ENCODE measurements around the gene TMEM158. TPM values are rescaled to one million over a fixed set of nuclear protein-coding genes. Genes with fewer than 3 reads are reported as not detected.

TMEM158 gene
- total RNA-seq, 1 donor from 2014 or later, result 14.1 TPM

- no peak for TF ChIP-seq CTCF (IDR thresholded peaks at IDR 0.05; ENCODE audit: insufficient read depth, low read depth, low read length)
- TF ChIP-seq EZH2 (IDR thresholded peaks at IDR 0.05; ENCODE audit: insufficient read depth, low read length), result no peak
- Histone ChIP-seq H2AFZ (ENCODE audit: low read depth, low read length) (no peak overlapping the region), H3K9ac (ENCODE audit: low read length) (no peak overlapping the region), H3K27me3 (ENCODE audit: insufficient read depth, low read length) (no peaks in the 10 kb centered on the region), H3K27ac (ENCODE audit: low read depth, low read length) (no peak overlapping the region), H3K4me3 (ENCODE audit: insufficient read depth, low read depth, low read length) (no peak overlapping the region), H3K4me1 (ENCODE audit: insufficient read depth, low read length) (peaks cover 8% of the 10 kb centered on the region), H3K36me3 (ENCODE audit: insufficient read depth, low read length) (no peaks in the 10 kb centered on the region), H3K9me3 (ENCODE audit: insufficient read depth, low read depth, low read length) (no peaks in the 10 kb centered on the region), H3K4me2 (ENCODE audit: low read length) (no peak overlapping the region), H4K20me1 (ENCODE audit: insufficient read depth, low read length) (no peaks in the 10 kb centered on the region), H3K79me2 (ENCODE audit: insufficient read depth, low read length) (no peaks in the 10 kb centered on the region)
- Mint-ChIP-seq H3K36me3 (ENCODE audit: low read depth, unreplicated experiment) (no peaks in the 10 kb centered on the region), H3K4me1 (ENCODE audit: low read depth, unreplicated experiment) (peaks cover 7% of the 10 kb centered on the region), H3K27ac (ENCODE audit: unreplicated experiment) (no peak overlapping the region), H3K27me3 (ENCODE audit: low read depth, unreplicated experiment) (peaks cover 26% of the 10 kb centered on the region), H3K4me3 (ENCODE audit: unreplicated experiment) (no peak overlapping the region), H3K9me3 (ENCODE audit: unreplicated experiment) (no peaks in the 10 kb centered on the region)
- FAIRE-seq (no peak), DNase-seq (ENCODE audit: low read depth) (no peak)
Observed at GRCh38 chr3:45194791-45195190, 31.3 kb downstream of the TMEM158 start.

GRCh38 chr3:45191924-45192417, 34.1 kb downstream of the TMEM158 start:
- DNase-seq (ENCODE audit: low read depth) (no peak), FAIRE-seq (no peak)
- no peaks in the 10 kb centered on the region for H3K79me2 ChIP-seq (ENCODE audit: insufficient read depth, low read length)
- Mint-ChIP-seq H3K36me3 (ENCODE audit: low read depth, unreplicated experiment) (no peaks in the 10 kb centered on the region), H3K27me3 (ENCODE audit: low read depth, unreplicated experiment) (peaks cover 26% of the 10 kb centered on the region), H3K9me3 (ENCODE audit: unreplicated experiment) (no peaks in the 10 kb centered on the region), H3K4me3 (ENCODE audit: unreplicated experiment) (no peak overlapping the region), H3K4me1 (ENCODE audit: low read depth, unreplicated experiment) (no peaks in the 10 kb centered on the region), H3K27ac (ENCODE audit: unreplicated experiment) (no peak overlapping the region)
- no peaks in the 10 kb centered on the region for H4K20me1 ChIP-seq (ENCODE audit: insufficient read depth, low read length)
- no peaks in the 10 kb centered on the region for H3K36me3 ChIP-seq (ENCODE audit: insufficient read depth, low read length)
- TF ChIP-seq CTCF (IDR thresholded peaks at IDR 0.05; ENCODE audit: insufficient read depth, low read depth, low read length) (no peak), EZH2 (IDR thresholded peaks at IDR 0.05; ENCODE audit: insufficient read depth, low read length) (no peak)
- no peaks in the 10 kb centered on the region for H3K27me3 ChIP-seq (ENCODE audit: insufficient read depth, low read length)
- H3K27ac ChIP-seq (ENCODE audit: low read depth, low read length), result no peak overlapping the region
- H3K4me1 ChIP-seq (ENCODE audit: insufficient read depth, low read length), result no peaks in the 10 kb centered on the region
- H3K4me3 ChIP-seq (ENCODE audit: insufficient read depth, low read depth, low read length), result no peak overlapping the region
- no peak overlapping the region for H3K9ac ChIP-seq (ENCODE audit: low read length)
- no peak overlapping the region for H2AFZ ChIP-seq (ENCODE audit: low read depth, low read length)
- H3K4me2 ChIP-seq (ENCODE audit: low read length), result no peak overlapping the region
- H3K9me3 ChIP-seq (ENCODE audit: insufficient read depth, low read depth, low read length), result no peaks in the 10 kb centered on the region

- no peaks in the 10 kb centered on the region for H3K9me3 ChIP-seq (ENCODE audit: insufficient read depth, low read depth, low read length)
- H3K9ac ChIP-seq (ENCODE audit: low read length), result no peak overlapping the region
- Mint-ChIP-seq H3K36me3 (ENCODE audit: low read depth, unreplicated experiment) (no peaks in the 10 kb centered on the region), H3K27me3 (ENCODE audit: low read depth, unreplicated experiment) (peaks cover 21% of the 10 kb centered on the region), H3K27ac (ENCODE audit: unreplicated experiment) (no peak overlapping the region), H3K4me3 (ENCODE audit: unreplicated experiment) (no peak overlapping the region), H3K9me3 (ENCODE audit: unreplicated experiment) (no peaks in the 10 kb centered on the region), H3K4me1 (ENCODE audit: low read depth, unreplicated experiment) (no peaks in the 10 kb centered on the region)
- no peak overlapping the region for H3K4me2 ChIP-seq (ENCODE audit: low read length)
- no peak overlapping the region for H2AFZ ChIP-seq (ENCODE audit: low read depth, low read length)
- no peaks in the 10 kb centered on the region for H3K79me2 ChIP-seq (ENCODE audit: insufficient read depth, low read length)
- TF ChIP-seq CTCF (IDR thresholded peaks at IDR 0.05; ENCODE audit: insufficient read depth, low read depth, low read length) (no peak), EZH2 (IDR thresholded peaks at IDR 0.05; ENCODE audit: insufficient read depth, low read length) (no peak)
- no peaks in the 10 kb centered on the region for H4K20me1 ChIP-seq (ENCODE audit: insufficient read depth, low read length)
- H3K27ac ChIP-seq (ENCODE audit: low read depth, low read length), result no peak overlapping the region
- H3K27me3 ChIP-seq (ENCODE audit: insufficient read depth, low read length), result no peaks in the 10 kb centered on the region
- no peak for DNase-seq (ENCODE audit: low read depth)
- H3K4me1 ChIP-seq (ENCODE audit: insufficient read depth, low read length), result no peaks in the 10 kb centered on the region
- no peak overlapping the region for H3K4me3 ChIP-seq (ENCODE audit: insufficient read depth, low read depth, low read length)
- FAIRE-seq, result no peak
- H3K36me3 ChIP-seq (ENCODE audit: insufficient read depth, low read length), result no peaks in the 10 kb centered on the region
Observed at GRCh38 chr3:45191424-45191823, 34.7 kb downstream of the TMEM158 start.
